Ovary (tissue), 9 donors: ENCODE results near the gene LIMCH1. TPM values are rescaled to one million over a fixed set of nuclear protein-coding genes. Genes with fewer than 3 reads are reported as not detected.

ENCODE experiments used
- DNase-seq, 5 donors: peaks; one replicate each; pipeline ENCODE4 v3.0.0-alpha.2; 2019 to 2020
- H3K27ac ChIP-seq, 2 donors: fragments of 200-600 bp; one replicate each; pipeline versions ENCODE4 v1.5.1 to v1.8.0; 2019 to 2022
- H3K27me3 ChIP-seq: fragments of 200-600 bp; one replicate; pipeline ENCODE4 v1.8.0; 2022
- H3K36me3 ChIP-seq: fragments of 200-600 bp; sonication (generic); one replicate; pipeline ENCODE4 v1.5.1; 2019
- H3K4me1 ChIP-seq: one replicate; pipeline ENCODE4 v1.8.1; 2013; ENCODE audit warnings: mild to moderate bottlenecking, moderate library complexity; ENCODE audit not compliant: insufficient read depth
- H3K4me3 ChIP-seq: fragments of 200-600 bp; sonication (generic); one replicate; pipeline ENCODE4 v1.5.1; 2017
- H3K9me3 ChIP-seq, 2 donors: fragments of 200-600 bp in 1 of 2; sonication (generic) in 1 of 2; one replicate each; pipeline versions ENCODE4 v1.5.1 to v1.8.1; 2013 to 2019; ENCODE audit warnings: mild to moderate bottlenecking in 1 of 2, moderate library complexity in 1 of 2
- CTCF ChIP-seq, 3 donors: fragments of 450-650 bp in 2 of 3; fragments of 200-600 bp in 1 of 3; IDR thresholded peaks; one replicate each; pipeline versions ENCODE4 v1.5.1 to v1.8.0; 2016 to 2022; ENCODE audit warnings: antibody characterized with exemption in 3 of 3, mild to moderate bottlenecking in 1 of 3
- EP300 ChIP-seq: sonication (generic); formaldehyde crosslinking; IDR thresholded peaks from one replicate; pipeline ENCODE4 v1.6.1; 2017; ENCODE audit warnings: antibody characterized with exemption
- POLR2A ChIP-seq: fragments of 450-650 bp; IDR thresholded peaks from one replicate; pipeline ENCODE4 v1.6.1; 2017; ENCODE audit warnings: antibody characterized with exemption, mild to moderate bottlenecking, moderate library complexity
- WGBS, 3 donors: extraction: QIAGEN DNeasy Blood & Tissue Kit in 1 of 3; methylation state at CpG; one replicate each; pipeline versions ENCODE4 v1.1.5 to v1.1.7; 2013 to 2017; 5-methylcytosine and 5-hydroxymethylcytosine counted together
- intact Hi-C, 4 donors: fragments of 100-400 bp; cut with DNase I; formaldehyde crosslinking; loops; one replicate each; pipeline versions ENCODE4 v1.11.0 to v1.15.1; 2022 to 2023
- polyA plus RNA-seq, 2 donors: library from polyadenylated mRNA; stranded (reverse); fragments of 200-250 nt in 1 of 2; fragments of 350-450 nt in 1 of 2; fragmentation: Illumina TruSeq in 1 of 2; extraction: RNeasy Lipid Tissue Mini Kit (QIAGEN cat#74804) in 1 of 2; gene quantifications; one replicate each; pipeline ENCODE4 v1.2.3, GENCODE V29; 2013 to 2014
- total RNA-seq, 7 donors: library from RNA; depleted of rRNA in 2 of 7; stranded (reverse); fragments of >200 nt in 2 of 7; fragmentation: NEBNext Ultra II Directional in 3 of 7; extraction: Animal tissue kit (Norgen Biotek cat#: 25700) in 3 of 7; gene quantifications; one replicate each; pipeline versions ENCODE4 v1.1.0 to v1.2.4, GENCODE V29; 2016 to 2023
- donor health status: DM: no; HTN: no; CAD: no; lungs with moderate emphysema.
- donor health status: DM: no; HTN: no; CAD: no.
- donor health status: Bipolar disorder and iron deficiency.
- donor health status: DM: yes; HTN: yes; CAD: no.
- donor health status: DM: no; HTN: no; CAD: no.
- donor health status: DM: yes; HTN: yes; CAD: no.

Gene LIMCH1
- total and polyA plus RNA-seq, 9 donors: 9.7 to 56.6 (median 23.6) TPM

GRCh38 chr4:41514766-41515481 lies 23.0 kb upstream of the LIMCH1 start:
- Histone ChIP-seq H3K36me3 (no peaks in the 10 kb centered on the region), H3K4me3 (no peak overlapping the region), H3K4me1 (no peaks in the 10 kb centered on the region), H3K27ac (no peak overlapping the region), H3K9me3 (no peaks in the 10 kb centered on the region), H3K27me3 (no peaks in the 10 kb centered on the region)
- intact Hi-C loops: no loop called here
- no peak for DNase-seq
- no peak for TF ChIP-seq POLR2A
- no peak for TF ChIP-seq CTCF (IDR thresholded peaks at IDR 0.05)
- no peak for TF ChIP-seq EP300
- 78 to 86% (median 84%) methylated on average over 14 of the region's 14 CpGs for WGBS, 3 donors

GRCh38 chr4:41517121-41517520 lies 20.8 kb upstream of the LIMCH1 start:
- Histone ChIP-seq H3K4me1 (no peaks in the 10 kb centered on the region), H3K27me3 (no peaks in the 10 kb centered on the region), H3K9me3 (no peaks in the 10 kb centered on the region), H3K27ac (no peak overlapping the region), H3K36me3 (no peaks in the 10 kb centered on the region), H3K4me3 (no peak overlapping the region)
- TF ChIP-seq CTCF (IDR thresholded peaks at IDR 0.05): no peak
- no peak for TF ChIP-seq POLR2A
- no peak for TF ChIP-seq EP300
- DNase-seq: no peak
- WGBS, 3 donors: 82 to 88% (median 87%) methylated on average over 4 of the region's 4 CpGs
- intact Hi-C loops: no loop called here

- Histone ChIP-seq H3K36me3 (no peaks in the 10 kb centered on the region), H3K4me1 (no peaks in the 10 kb centered on the region), H3K4me3 (no peak overlapping the region), H3K27me3 (no peaks in the 10 kb centered on the region), H3K9me3 (no peaks in the 10 kb centered on the region), H3K27ac (no peak overlapping the region)
- TF ChIP-seq CTCF (IDR thresholded peaks at IDR 0.05): no peak
- no peak for TF ChIP-seq EP300
- TF ChIP-seq POLR2A: no peak
- intact Hi-C loops: no loop called here
- no peak for DNase-seq
- WGBS, 3 donors: 95 to 98% (median 95%) methylated on average over 1 of the region's 1 CpG
Observed at GRCh38 chr4:41517747-41518146, 20.2 kb upstream of the LIMCH1 start.

- Histone ChIP-seq H3K36me3 (no peaks in the 10 kb centered on the region), H3K9me3 (no peaks in the 10 kb centered on the region), H3K27ac (no peak overlapping the region), H3K27me3 (no peaks in the 10 kb centered on the region), H3K4me1 (no peaks in the 10 kb centered on the region), H3K4me3 (no peak overlapping the region)
- intact Hi-C loops: loop anchor here in 1 of 4 donors (5.0 kb wide), 1 partner anchor 723 kb away; no protein-coding TSS in a partner anchor
- WGBS, 3 donors: 48 to 72% (median 61%) methylated on average over 4 of the region's 4 CpGs
- TF ChIP-seq EP300: no peak
- no peak for TF ChIP-seq POLR2A
- no peak for TF ChIP-seq CTCF (IDR thresholded peaks at IDR 0.05)
- no peak for DNase-seq
Observed at GRCh38 chr4:41524425-41524824, 13.5 kb upstream of the LIMCH1 start.
